ENCODE results near the gene ENTPD6.

DNA sequence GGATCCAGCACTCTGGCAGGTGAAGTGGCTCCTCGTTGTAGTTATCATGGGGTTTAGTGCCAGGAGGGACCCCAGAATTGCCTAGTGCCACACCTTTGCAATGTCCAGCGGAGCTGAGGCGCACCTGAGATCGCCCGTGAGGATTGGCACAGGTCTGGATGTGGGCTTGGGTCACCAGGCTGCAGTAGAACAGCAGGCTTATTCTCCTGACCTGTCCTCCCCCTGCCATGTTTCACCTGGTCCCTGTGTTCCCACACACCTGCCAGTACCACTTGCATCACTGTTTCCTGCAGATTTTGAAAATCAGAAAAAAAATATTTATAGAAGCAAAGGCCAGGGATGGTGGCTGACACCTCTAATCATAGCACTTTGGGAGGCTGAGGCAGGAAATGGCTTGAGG lies 16.7 kb downstream of the ENTPD6 start:
- TF ChIP-seq ZNF621 (tag by site-specific recombination; IDR thresholded peaks at IDR 0.05) = no peak
- TF ChIP-seq ZNF302 (tag by site-specific recombination; IDR thresholded peaks at IDR 0.05; ENCODE audit: low read depth) = no peak
- TF ChIP-seq ZNF600 (tag by site-specific recombination; IDR thresholded peaks at IDR 0.05) = no peak
- no peak for TF ChIP-seq BCL11B (tag by site-specific recombination; IDR thresholded peaks at IDR 0.05; ENCODE audit: low read depth)
- TF ChIP-seq ZNF274 (IDR thresholded peaks at IDR 0.05; ENCODE audit: low read length) = no peak
- no peak for TF ChIP-seq ZNF274 (tag by site-specific recombination; IDR thresholded peaks at IDR 0.05; ENCODE audit: borderline replicate concordance)
- no peak for TF ChIP-seq ZNF121 (tag by site-specific recombination; IDR thresholded peaks at IDR 0.05)
- TF ChIP-seq KLF8 (tag by site-specific recombination; IDR thresholded peaks at IDR 0.05) = no peak
- no peak for TF ChIP-seq MZF1 (tag by site-specific recombination; IDR thresholded peaks at IDR 0.05; ENCODE audit: borderline replicate concordance)
- TF ChIP-seq, protein P1, sequence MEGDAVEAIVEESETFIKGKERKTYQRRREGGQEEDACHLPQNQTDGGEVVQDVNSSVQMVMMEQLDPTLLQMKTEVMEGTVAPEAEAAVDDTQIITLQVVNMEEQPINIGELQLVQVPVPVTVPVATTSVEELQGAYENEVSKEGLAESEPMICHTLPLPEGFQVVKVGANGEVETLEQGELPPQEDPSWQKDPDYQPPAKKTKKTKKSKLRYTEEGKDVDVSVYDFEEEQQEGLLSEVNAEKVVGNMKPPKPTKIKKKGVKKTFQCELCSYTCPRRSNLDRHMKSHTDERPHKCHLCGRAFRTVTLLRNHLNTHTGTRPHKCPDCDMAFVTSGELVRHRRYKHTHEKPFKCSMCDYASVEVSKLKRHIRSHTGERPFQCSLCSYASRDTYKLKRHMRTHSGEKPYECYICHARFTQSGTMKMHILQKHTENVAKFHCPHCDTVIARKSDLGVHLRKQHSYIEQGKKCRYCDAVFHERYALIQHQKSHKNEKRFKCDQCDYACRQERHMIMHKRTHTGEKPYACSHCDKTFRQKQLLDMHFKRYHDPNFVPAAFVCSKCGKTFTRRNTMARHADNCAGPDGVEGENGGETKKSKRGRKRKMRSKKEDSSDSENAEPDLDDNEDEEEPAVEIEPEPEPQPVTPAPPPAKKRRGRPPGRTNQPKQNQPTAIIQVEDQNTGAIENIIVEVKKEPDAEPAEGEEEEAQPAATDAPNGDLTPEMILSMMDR (tag by site-specific recombination; IDR thresholded peaks at IDR 0.05) = no peak
- TF ChIP-seq ZNF292 (tag by site-specific recombination; IDR thresholded peaks at IDR 0.05; ENCODE audit: borderline replicate concordance, low read depth) = no peak
- no peak for TF ChIP-seq ZNF549 (tag by site-specific recombination; IDR thresholded peaks at IDR 0.05)

Data from HEK293 (cell line).